H1 (cell line): ENCODE results near the gene ARHGEF26. TPM values are rescaled to one million over a fixed set of nuclear protein-coding genes. Genes with fewer than 3 reads are reported as not detected.

Experiments used
- CTCF ChIA-PET: fragments of 300-600 bp; sonication (Branson Sonifier 250); formaldehyde crosslinking; loops from one replicate; lab custom pipeline; 2021; ENCODE audit not compliant: partially characterized antibody; lab: Charles Lee
- POLR2A ChIA-PET: fragments of 300-600 bp; sonication (Branson Sonifier 250); formaldehyde crosslinking; loops from one replicate; lab custom pipeline; 2021; ENCODE audit warnings: inconsistent platforms; ENCODE audit not compliant: partially characterized antibody; lab: Charles Lee
- DNase-seq, 2 experiments: peaks; one replicate each; pipeline versions ENCODE4 v3.0.0 to v3.0.0-alpha.2; 2010 to 2022; ENCODE audit warnings: low spot score in 2 of 2, low read depth in 1 of 2, mixed read lengths in 1 of 2
- FAIRE-seq: peaks from 2 replicates; lab custom pipeline; 2011; peaks lifted over from hg19 to GRCh38; lab: Jason Lieb, UNC
- H2AFZ ChIP-seq: 2 replicates; pipeline ENCODE4 v1.8.1; 2012; ENCODE audit warnings: low read length, inconsistent platforms
- H2AK5ac ChIP-seq: 2 replicates; pipeline ENCODE4 v1.6.1; 2013; ENCODE audit warnings: low read depth, low read length
- H2BK120ac ChIP-seq: replicated peaks from 2 replicates; pipeline ENCODE3; 2013; ENCODE audit warnings: low read depth, low read length, inconsistent platforms
- H2BK12ac ChIP-seq: 2 replicates; pipeline ENCODE4 v1.6.1; 2013; ENCODE audit warnings: low read depth, low read length
- H2BK15ac ChIP-seq: 2 replicates; pipeline ENCODE4 v1.6.1; 2013; ENCODE audit warnings: low read length
- H2BK20ac ChIP-seq: 2 replicates; pipeline ENCODE4 v1.6.1; 2013; ENCODE audit warnings: low read length
- H2BK5ac ChIP-seq: 2 replicates; pipeline ENCODE4 v1.6.1; 2013; ENCODE audit warnings: low read depth, low read length
- H3K14ac ChIP-seq: 2 replicates; pipeline ENCODE4 v1.6.1; 2013; ENCODE audit warnings: inconsistent platforms; ENCODE audit not compliant: insufficient read length
- H3K18ac ChIP-seq: 2 replicates; pipeline ENCODE4 v1.6.1; 2013; ENCODE audit warnings: low read length; ENCODE audit errors: extremely low read depth
- H3K23ac ChIP-seq: 2 replicates; pipeline ENCODE4 v1.6.1; 2013; ENCODE audit warnings: inconsistent platforms; ENCODE audit not compliant: insufficient read length
- H3K23me2 ChIP-seq: 2 replicates; pipeline ENCODE4 v1.6.1; 2013; ENCODE audit warnings: low read depth, low read length
- H3K27ac ChIP-seq: 2 replicates; pipeline ENCODE4 v1.6.1; 2011; ENCODE audit warnings: low read depth, low read length, inconsistent platforms
- H3K27me3 ChIP-seq, 4 experiments: replicated peaks in 1 of 4; 1 replicate in 1 of 4; 2 replicates in 3 of 4; pipeline versions ENCODE4 v1.6.1 to v1.8.1; 2011 to 2013; ENCODE audit warnings: low read length in 3 of 4, mild to moderate bottlenecking in 3 of 4, inconsistent platforms in 2 of 4, mixed read lengths in 2 of 4, moderate library complexity in 1 of 4; ENCODE audit not compliant: control insufficient read depth in 3 of 4, insufficient read depth in 3 of 4; ENCODE audit errors: extremely low read depth in 1 of 4
- H3K36me3 ChIP-seq, 4 experiments: 2 replicates each; pipeline versions ENCODE4 v1.6.1 to v1.8.1; 2011 to 2013; ENCODE audit warnings: mild to moderate bottlenecking in 4 of 4, low read length in 3 of 4, moderate library complexity in 2 of 4, control low read depth in 1 of 4, inconsistent platforms in 1 of 4; ENCODE audit not compliant: insufficient read depth in 4 of 4, control insufficient read depth in 2 of 4
- H3K4ac ChIP-seq: replicated peaks from 2 replicates; pipeline ENCODE3; 2013; ENCODE audit warnings: low read length, low read depth, mixed read lengths, inconsistent platforms; ENCODE audit not compliant: insufficient read length
- H3K4me1 ChIP-seq, 4 experiments: replicated peaks in 1 of 4; 1 replicate in 1 of 4; 2 replicates in 3 of 4; pipeline versions ENCODE4 v1.6.1 to v1.8.1; 2011 to 2013; ENCODE audit warnings: low read length in 3 of 4, inconsistent platforms in 2 of 4, mixed read lengths in 1 of 4; ENCODE audit not compliant: insufficient read depth in 4 of 4, control insufficient read depth in 3 of 4
- H3K4me2 ChIP-seq, 2 experiments: 2 replicates each; pipeline versions ENCODE4 v1.6.1 to v1.8.1; 2011 to 2013; ENCODE audit warnings: low read depth in 2 of 2, low read length in 2 of 2, control low read depth in 1 of 2, inconsistent platforms in 1 of 2, mild to moderate bottlenecking in 1 of 2; ENCODE audit not compliant: insufficient read depth in 1 of 2
- H3K4me3 ChIP-seq, 4 experiments: fragments of 200-600, 300-600 bp in 1 of 4; sonication (generic), shearing (Covaris generic), sonication (Bioruptor Twin) in 1 of 4; 2 replicates each; pipeline versions ENCODE4 v1.5.1 to v1.8.1; 2011 to 2016; ENCODE audit warnings: low read length in 4 of 4, low read depth in 3 of 4, control low read depth in 2 of 4, inconsistent platforms in 2 of 4, mild to moderate bottlenecking in 2 of 4, mixed read lengths in 1 of 4, moderate library complexity in 1 of 4; ENCODE audit not compliant: insufficient read depth in 2 of 4; ENCODE audit errors: extremely low read depth in 1 of 4
- H3K56ac ChIP-seq: replicated peaks from 2 replicates; pipeline ENCODE3; 2013; ENCODE audit warnings: low read depth, mild to moderate bottlenecking, mixed read lengths, low read length, inconsistent platforms; ENCODE audit not compliant: insufficient read length
- H3K79me1 ChIP-seq: 2 replicates; pipeline ENCODE4 v1.6.1; 2013; ENCODE audit warnings: low read depth, low read length, control low read depth
- H3K79me2 ChIP-seq, 2 experiments: 2 replicates each; pipeline versions ENCODE4 v1.6.1 to v1.8.1; 2012 to 2013; ENCODE audit warnings: low read length in 2 of 2, mild to moderate bottlenecking in 2 of 2, inconsistent platforms in 1 of 2; ENCODE audit not compliant: insufficient read depth in 2 of 2, control insufficient read depth in 1 of 2
- H3K9ac ChIP-seq, 4 experiments: replicated peaks in 1 of 4; 1 replicate in 1 of 4; 2 replicates in 3 of 4; pipeline versions ENCODE4 v1.6.1 to v1.8.1; 2011 to 2013; ENCODE audit warnings: low read depth in 3 of 4, low read length in 3 of 4, control low read depth in 2 of 4, mild to moderate bottlenecking in 2 of 4, moderate library complexity in 2 of 4, inconsistent platforms in 1 of 4; ENCODE audit errors: extremely low read depth in 1 of 4
- H3K9me3 ChIP-seq, 2 experiments: 2 replicates each; pipeline versions ENCODE4 v1.6.1 to v1.8.1; 2012 to 2013; ENCODE audit warnings: mild to moderate bottlenecking in 2 of 2, moderate library complexity in 2 of 2, control low read depth in 1 of 2, inconsistent platforms in 1 of 2, low read depth in 1 of 2, low read length in 1 of 2, mixed read lengths in 1 of 2; ENCODE audit not compliant: insufficient read depth in 2 of 2
- H4K20me1 ChIP-seq, 2 experiments: replicated peaks in 1 of 2; 2 replicates each; pipeline versions ENCODE3 to v1.8.1; 2011 to 2013; ENCODE audit warnings: inconsistent platforms in 2 of 2, low read length in 2 of 2, mild to moderate bottlenecking in 1 of 2; ENCODE audit not compliant: insufficient read depth in 2 of 2, control insufficient read depth in 1 of 2
- H4K5ac ChIP-seq: 2 replicates; pipeline ENCODE4 v1.6.1; 2013; ENCODE audit warnings: low read length, low read depth, mixed read lengths, inconsistent platforms; ENCODE audit not compliant: insufficient read length
- H4K8ac ChIP-seq: 2 replicates; pipeline ENCODE4 v1.8.0; 2013; ENCODE audit warnings: mild to moderate bottlenecking, moderate library complexity, low read length, inconsistent platforms; ENCODE audit not compliant: insufficient read depth; ENCODE audit errors: extremely low read depth
- H4K91ac ChIP-seq: replicated peaks from 2 replicates; pipeline ENCODE3; 2013; ENCODE audit warnings: low read length, mixed read lengths, inconsistent platforms; ENCODE audit not compliant: insufficient read length
- ATF2 ChIP-seq: IDR thresholded peaks from 2 replicates; pipeline ENCODE4 v1.6.1; 2012; ENCODE audit warnings: low read length, inconsistent platforms
- ATF3 ChIP-seq: IDR thresholded peaks from 2 replicates; pipeline ENCODE4 v1.6.1; 2011; ENCODE audit warnings: low read depth, mild to moderate bottlenecking, low read length; ENCODE audit not compliant: insufficient read depth
- BACH1 ChIP-seq: IDR thresholded peaks from 2 replicates; pipeline ENCODE4 v1.6.1; 2012; ENCODE audit warnings: low read length, improper control_type of control experiment
- BRCA1 ChIP-seq: IDR thresholded peaks from 2 replicates; pipeline ENCODE4 v1.6.1; 2012; ENCODE audit warnings: low read depth, low read length, improper control_type of control experiment
- CBX5 ChIP-seq: fragments of 300-800, 300-1000 bp; sonication (generic); IDR thresholded peaks from 2 replicates; pipeline ENCODE4 v1.7.1; 2016; ENCODE audit warnings: antibody characterized with exemption, low read length, low read depth
- CHD2 ChIP-seq: IDR thresholded peaks from 2 replicates; pipeline ENCODE4 v1.6.1; 2012; ENCODE audit warnings: low read length, improper control_type of control experiment
- FOSL1 ChIP-seq: IDR thresholded peaks from 2 replicates; pipeline ENCODE4 v1.6.1; 2011; ENCODE audit warnings: mild to moderate bottlenecking, low read depth, low read length, moderate library complexity; ENCODE audit not compliant: insufficient read depth
- GABPA ChIP-seq: IDR thresholded peaks from 2 replicates; pipeline ENCODE4 v1.6.1; 2011; ENCODE audit warnings: mild to moderate bottlenecking, low read length, moderate library complexity, borderline replicate concordance; ENCODE audit not compliant: insufficient read depth
- JUN ChIP-seq: IDR thresholded peaks from 2 replicates; pipeline ENCODE4 v1.6.1; 2011; ENCODE audit warnings: low read depth, mild to moderate bottlenecking, improper control_type of control experiment, low read length
- NANOG ChIP-seq: IDR thresholded peaks from 2 replicates; pipeline ENCODE4 v1.6.1; 2011; ENCODE audit warnings: low read length, low read depth, mild to moderate bottlenecking, inconsistent platforms; ENCODE audit not compliant: insufficient read depth, poor library complexity, severe bottlenecking
- SAP30 ChIP-seq: fragments of 300-600 bp; sonication (generic); IDR thresholded peaks from 2 replicates; pipeline ENCODE4 v1.7.1; 2012; ENCODE audit warnings: low read length, moderate library complexity, mild to moderate bottlenecking, inconsistent platforms; ENCODE audit not compliant: insufficient read depth, insufficient replicate concordance
- SUZ12 ChIP-seq: fragments of 200-600 bp; sonication (generic); IDR thresholded peaks from 2 replicates; pipeline ENCODE4 v1.6.1; 2012; ENCODE audit warnings: mild to moderate bottlenecking, inconsistent platforms, low read length, moderate library complexity, mixed read lengths
- WGBS, 2 experiments: shearing (Covaris generic) in 1 of 2; methylation state at CpG; one replicate each; pipeline versions ENCODE4 v1.1.6 to v1.1.7; 2013 to 2015; ENCODE audit warnings: low lambda C conversion rate in 2 of 2, mixed read lengths in 2 of 2, inconsistent platforms in 1 of 2, low coverage in 1 of 2, missing lambda C conversion rate in 1 of 2; ENCODE audit not compliant: insufficient replicate concordance in 2 of 2, insufficient coverage in 1 of 2, insufficient read length in 1 of 2; ENCODE audit errors: extremely low coverage in 1 of 2, missing lambda C conversion rate in 1 of 2; 5-methylcytosine and 5-hydroxymethylcytosine counted together
- polyA plus RNA-seq, 7 experiments: library from polyadenylated mRNA; depleted of rRNA in 3 of 7; stranded (reverse) in 5 of 7; unstranded in 2 of 7; fragments of >200 nt in 5 of 7; fragments of 200-250 nt in 2 of 7; gene quantifications; 1 replicate in 5 of 7; 2 replicates in 1 of 7; 4 replicates in 1 of 7; pipeline versions ENCODE4 v1.2.1 to v1.2.3, GENCODE V29; 2011 to 2013; ENCODE audit warnings: missing spikeins in 2 of 7, mixed read lengths in 2 of 7
- total RNA-seq: library from RNA; stranded (reverse); fragmentation: NEBNext Ultra II Directional; extraction: Animal tissue kit (Norgen Biotek cat#: 25700); gene quantifications from 2 replicates; pipeline ENCODE4 v1.2.1, GENCODE V29; 2021

ARHGEF26 gene
- total and polyA plus RNA-seq, 2 of the 8 experiments (the other 6 are each of a cell fraction or from before 2014, with no cell fraction given), result 3.1 to 15.6 TPM

- no peak overlapping the region for H3K23ac ChIP-seq
- CTCF ChIA-PET, result interaction anchor here (4.5 kb wide), 1 partner anchor 11 kb away, joined by 22 read pairs; no protein-coding TSS in a partner anchor
- H4K20me1 ChIP-seq, result no peaks in the 10 kb centered on the region
- no peak overlapping the region; the same call in 1 of the 2 replicates for H2BK12ac ChIP-seq
- no peak overlapping the region for H3K4ac ChIP-seq
- no peak overlapping the region for H3K4me2 ChIP-seq
- H2BK5ac ChIP-seq, result no peak overlapping the region
- no peak overlapping the region for H3K14ac ChIP-seq
- H3K56ac ChIP-seq, result no peak overlapping the region
- H2AK5ac ChIP-seq, result no peak overlapping the region
- no peak overlapping the region for H3K18ac ChIP-seq
- DNase-seq, result no peak
- no peak overlapping the region for H2BK15ac ChIP-seq
- H3K4me1 ChIP-seq, result peaks cover 0 to 7% (median 1%) of the 10 kb centered on the region in 4 experiments; a peak in 2 of 7 replicates
- H4K91ac ChIP-seq, result no peak overlapping the region
- H3K79me2 ChIP-seq, result no peaks in the 10 kb centered on the region
- WGBS, 2 experiments, result 88% methylated on average over 5 of the region's 5 CpGs; no CpG with 5 or more reads in 1 of the 2 experiments
- no peak overlapping the region for H2BK120ac ChIP-seq
- H3K23me2 ChIP-seq, result no peaks in the 10 kb centered on the region; the same call in 1 of the 2 replicates
- no peaks in the 10 kb centered on the region for H3K27me3 ChIP-seq
- no peaks in the 10 kb centered on the region for H3K79me1 ChIP-seq
- no peak overlapping the region for H2AFZ ChIP-seq
- H3K9ac ChIP-seq, result no peak overlapping the region
- POLR2A ChIA-PET, result no interaction called here
- H4K5ac ChIP-seq, result no peak overlapping the region
- H3K4me3 ChIP-seq, result no peak overlapping the region
- peaks cover 0 to 5% (median 2%) of the 10 kb centered on the region in 4 experiments; a peak in 2 of 8 replicates for H3K36me3 ChIP-seq
- no peak for FAIRE-seq
- H2BK20ac ChIP-seq, result no peak overlapping the region
- no peaks in the 10 kb centered on the region for H3K9me3 ChIP-seq
- H3K27ac ChIP-seq, result no peak overlapping the region
- no peak overlapping the region for H4K8ac ChIP-seq
- no peak for TF ChIP-seq ATF3
- no peak for TF ChIP-seq BRCA1
- no peak for TF ChIP-seq GABPA
- TF ChIP-seq ATF2, result no peak
- TF ChIP-seq BACH1, result no peak
- TF ChIP-seq SUZ12, result no peak
- no peak for TF ChIP-seq JUN
- TF ChIP-seq CHD2, result no peak
- TF ChIP-seq FOSL1, result no peak
- no peak for TF ChIP-seq NANOG
- no peak for TF ChIP-seq SAP30
- TF ChIP-seq CBX5, result no peak
Measured at GRCh38 chr3:154241496-154241895, 120.3 kb downstream of the ARHGEF26 start.
